ENCODE data around the gene SYAP1. TPM values are rescaled to one million over a fixed set of nuclear protein-coding genes. Genes with fewer than 3 reads are reported as not detected.

Gene SYAP1
- 10 to 100 TPM; 23.9 to 39.4 TPM for total RNA-seq

- peak within 1 kb of the TSS; percentile 59 to 60 for H3K4me3 ChIP-seq
- WGBS: 2% methylated on average over 11 of the region's 54 CpGs
- intact Hi-C loops (cut with DNase I): no loop called here
- H3K27ac ChIP-seq: peak within 1 kb of the TSS; percentile 92 to 94
- no peaks in the 10 kb centered on the region for H3K4me1 ChIP-seq (replicated peaks)
- no peaks in the 10 kb centered on the region for H3K36me3 ChIP-seq
- peak; percentile 93 for DNase-seq (ENCODE audit: low spot score)
- TF ChIP-seq POLR2A (IDR thresholded peaks at IDR 0.05) (peak; percentile 93), POLR2AphosphoS5 (IDR thresholded peaks at IDR 0.05) (peak; percentile 98)
- TF ChIP-seq, protein P1, sequence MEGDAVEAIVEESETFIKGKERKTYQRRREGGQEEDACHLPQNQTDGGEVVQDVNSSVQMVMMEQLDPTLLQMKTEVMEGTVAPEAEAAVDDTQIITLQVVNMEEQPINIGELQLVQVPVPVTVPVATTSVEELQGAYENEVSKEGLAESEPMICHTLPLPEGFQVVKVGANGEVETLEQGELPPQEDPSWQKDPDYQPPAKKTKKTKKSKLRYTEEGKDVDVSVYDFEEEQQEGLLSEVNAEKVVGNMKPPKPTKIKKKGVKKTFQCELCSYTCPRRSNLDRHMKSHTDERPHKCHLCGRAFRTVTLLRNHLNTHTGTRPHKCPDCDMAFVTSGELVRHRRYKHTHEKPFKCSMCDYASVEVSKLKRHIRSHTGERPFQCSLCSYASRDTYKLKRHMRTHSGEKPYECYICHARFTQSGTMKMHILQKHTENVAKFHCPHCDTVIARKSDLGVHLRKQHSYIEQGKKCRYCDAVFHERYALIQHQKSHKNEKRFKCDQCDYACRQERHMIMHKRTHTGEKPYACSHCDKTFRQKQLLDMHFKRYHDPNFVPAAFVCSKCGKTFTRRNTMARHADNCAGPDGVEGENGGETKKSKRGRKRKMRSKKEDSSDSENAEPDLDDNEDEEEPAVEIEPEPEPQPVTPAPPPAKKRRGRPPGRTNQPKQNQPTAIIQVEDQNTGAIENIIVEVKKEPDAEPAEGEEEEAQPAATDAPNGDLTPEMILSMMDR (IDR thresholded peaks at IDR 0.05): no peak
- no peaks in the 10 kb centered on the region for H3K9me3 ChIP-seq
- H3K27me3 ChIP-seq (replicated peaks; ENCODE audit: insufficient read depth): no peaks in the 10 kb centered on the region
Measured at GRCh38 chrX:16719334-16720084, at the start of gene SYAP1. Gene SYAP1 (plus strand): TSS chrX:16719612. CDS start chrX:16719725, 113 bp downstream.

DNA sequence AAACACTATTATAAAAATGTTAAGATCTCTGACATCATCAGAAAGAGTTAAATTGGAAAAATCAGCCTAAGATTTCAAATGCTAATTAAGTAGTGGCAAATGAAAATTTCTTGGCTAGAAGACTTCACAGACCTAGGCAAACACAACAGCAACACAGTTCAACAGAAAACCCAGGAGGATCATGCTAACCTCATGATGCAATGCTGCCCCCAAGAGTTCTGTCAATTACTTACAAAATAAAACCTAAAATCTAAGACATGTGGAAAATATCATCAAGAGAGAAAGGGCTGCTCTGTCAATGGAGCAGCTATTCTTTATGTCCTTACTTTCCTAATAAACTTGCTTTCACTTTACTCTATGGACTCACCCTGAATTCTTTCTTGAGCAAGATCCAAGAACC, 48.4 kb upstream of the SYAP1 start:
- H3K27me3 ChIP-seq (replicated peaks; ENCODE audit: insufficient read depth): no peaks in the 10 kb centered on the region
- H3K9me3 ChIP-seq: no peaks in the 10 kb centered on the region
- H3K27ac ChIP-seq: no peak overlapping the region
- no peaks in the 10 kb centered on the region for H3K4me1 ChIP-seq (replicated peaks)
- no peaks in the 10 kb centered on the region for H3K36me3 ChIP-seq
- no peak for DNase-seq (ENCODE audit: low spot score)
- intact Hi-C loops (cut with DNase I): loop anchor here (10.0 kb wide), 1 partner anchor 236 kb away; no protein-coding TSS in a partner anchor
- H3K4me3 ChIP-seq: no peak overlapping the region
- TF ChIP-seq, protein P1 (IDR thresholded peaks at IDR 0.05): peak in 1 of 4 experiments; percentile 14
- TF ChIP-seq POLR2A (IDR thresholded peaks at IDR 0.05): no peak

- intact Hi-C loops (cut with DNase I): loop anchor here (10.0 kb wide), 1 partner anchor 244 kb away; no protein-coding TSS in a partner anchor
- Histone ChIP-seq H3K27ac (no peak overlapping the region), H3K4me3 (no peak overlapping the region), H3K36me3 (no peaks in the 10 kb centered on the region), H3K9me3 (no peaks in the 10 kb centered on the region), H3K27me3 (replicated peaks; ENCODE audit: insufficient read depth) (no peaks in the 10 kb centered on the region), H3K4me1 (replicated peaks) (no peaks in the 10 kb centered on the region)
- no peak for DNase-seq (ENCODE audit: low spot score)
- TF ChIP-seq POLR2A (IDR thresholded peaks at IDR 0.05): no peak
- no peak for TF ChIP-seq POLR2AphosphoS5 (IDR thresholded peaks at IDR 0.05)
- TF ChIP-seq, protein P1 (IDR thresholded peaks at IDR 0.05): no peak
- 77% methylated on average over 11 of the region's 11 CpGs for WGBS
Measured at GRCh38 chrX:16678689-16679088, 40.7 kb upstream of the SYAP1 start.

DNA sequence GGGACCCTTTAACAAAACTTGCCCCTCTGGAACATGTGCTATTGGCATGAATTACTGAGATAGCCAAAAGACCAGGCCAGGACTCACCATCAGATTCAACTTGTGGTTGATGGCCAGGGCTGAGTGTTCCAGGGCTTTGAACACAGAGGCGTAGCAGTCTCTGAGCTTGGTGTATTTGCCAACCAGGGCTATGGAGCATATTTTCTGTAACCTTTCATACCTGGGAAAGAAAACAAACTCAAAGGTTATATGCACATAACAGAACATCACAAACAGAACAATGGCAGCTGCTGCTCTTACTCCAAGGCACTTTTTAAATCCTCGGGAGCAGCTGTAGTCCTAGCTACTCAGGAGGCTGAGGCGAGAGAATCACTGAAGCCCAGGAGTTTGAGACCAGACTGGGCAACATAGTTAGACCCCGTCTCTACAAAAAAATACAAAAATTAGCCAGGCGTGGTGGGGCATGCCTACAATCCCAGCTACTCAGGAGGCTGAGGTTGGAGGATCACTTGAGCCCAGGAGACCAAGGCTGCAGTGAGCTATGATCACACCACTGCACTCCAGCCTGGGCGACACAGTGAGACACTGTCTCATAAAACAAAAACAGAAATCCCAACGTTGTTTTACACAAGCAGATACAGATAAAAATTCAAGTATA, 36.3 kb upstream of the SYAP1 start:
- no peak for DNase-seq (ENCODE audit: low spot score)
- intact Hi-C loops (cut with DNase I): no loop called here
- TF ChIP-seq, protein P1 (IDR thresholded peaks at IDR 0.05): no peak
- TF ChIP-seq POLR2A (IDR thresholded peaks at IDR 0.05) (no peak), POLR2AphosphoS5 (IDR thresholded peaks at IDR 0.05) (no peak)
- no peak overlapping the region for H3K4me3 ChIP-seq
- 85% methylated on average over 7 of the region's 7 CpGs for WGBS
- H3K27me3 ChIP-seq (replicated peaks; ENCODE audit: insufficient read depth): no peaks in the 10 kb centered on the region
- H3K9me3 ChIP-seq: no peaks in the 10 kb centered on the region
- H3K27ac ChIP-seq: no peak overlapping the region
- H3K36me3 ChIP-seq: no peaks in the 10 kb centered on the region
- H3K4me1 ChIP-seq (replicated peaks): no peaks in the 10 kb centered on the region
